T-helper 1 cell treated with Interleukin-12 subunit alpha and Interleukin-12 subunit beta and Interleukin-4 antibody, amounts not matched to agents 30 μg/mL and 1 μg/mL, for 36 hours (primary cell): ENCODE results near the gene DLG2.

Experiments used
- H3K27ac Mint-ChIP-seq: one replicate; pipeline ENCODE4 v1.8.0; 2021; ENCODE audit warnings: mild to moderate bottlenecking, mixed read lengths
- H3K27me3 Mint-ChIP-seq: one replicate; pipeline ENCODE4 v1.8.0; 2021; ENCODE audit warnings: low read depth, mixed read lengths
- H3K36me3 Mint-ChIP-seq: one replicate; pipeline ENCODE4 v1.8.0; 2021; ENCODE audit warnings: low read depth, mixed read lengths
- H3K4me1 Mint-ChIP-seq: one replicate; pipeline ENCODE4 v1.8.0; 2021; ENCODE audit warnings: low read depth, mixed read lengths
- H3K4me3 Mint-ChIP-seq: one replicate; pipeline ENCODE4 v1.8.0; 2021; ENCODE audit warnings: mild to moderate bottlenecking, moderate library complexity, mixed read lengths
- H3K9me3 Mint-ChIP-seq: one replicate; pipeline ENCODE4 v1.8.0; 2021; ENCODE audit warnings: mixed read lengths

DLG2 gene

DNA sequence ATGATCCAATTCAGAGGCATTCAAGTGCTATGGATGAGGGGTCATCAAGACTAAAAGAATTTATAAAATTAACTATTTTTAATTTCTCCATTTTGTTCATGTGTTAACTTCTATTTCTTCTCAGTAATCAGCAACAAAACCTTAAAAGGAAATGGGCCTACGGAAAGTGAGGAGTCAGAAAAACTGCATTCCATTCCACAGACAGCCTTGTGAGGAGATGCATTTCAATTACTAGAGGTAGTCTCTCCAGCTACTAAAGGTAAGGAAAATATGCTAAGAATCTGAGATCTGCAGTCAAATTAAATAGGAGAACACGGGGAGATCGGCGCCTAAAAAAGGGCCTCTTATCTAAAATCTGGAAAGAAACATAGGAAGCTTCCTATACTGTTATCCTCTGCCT is 661.7 kb downstream of the DLG2 start:
- Mint-ChIP-seq H3K27ac (no peak overlapping the region), H3K27me3 (no peaks in the 10 kb centered on the region), H3K36me3 (no peaks in the 10 kb centered on the region), H3K9me3 (peaks cover 14% of the 10 kb centered on the region), H3K4me1 (no peaks in the 10 kb centered on the region), H3K4me3 (no peak overlapping the region)

DNA sequence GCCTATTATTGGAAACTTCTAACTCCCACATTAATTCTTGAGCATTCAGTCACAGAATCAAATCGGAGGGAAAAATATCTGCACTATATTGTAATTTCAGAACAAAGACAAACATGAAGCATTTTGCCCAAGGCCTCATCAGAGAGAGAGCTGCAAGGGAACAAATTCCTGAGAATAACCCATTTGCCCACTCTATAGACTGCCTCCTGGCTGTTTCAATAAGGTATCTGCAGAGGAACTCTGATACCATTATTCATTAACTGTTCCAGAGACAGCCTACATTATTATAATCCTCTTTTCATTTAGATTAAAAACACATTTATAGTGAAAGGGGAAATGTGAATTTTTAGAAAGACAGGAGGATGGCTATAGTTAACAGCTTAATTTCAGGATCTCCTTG is 663.9 kb downstream of the DLG2 start:
- Mint-ChIP-seq H3K9me3 (peaks cover 8% of the 10 kb centered on the region), H3K36me3 (no peaks in the 10 kb centered on the region), H3K27me3 (no peaks in the 10 kb centered on the region), H3K4me1 (no peaks in the 10 kb centered on the region), H3K4me3 (no peak overlapping the region), H3K27ac (no peak overlapping the region)

DNA sequence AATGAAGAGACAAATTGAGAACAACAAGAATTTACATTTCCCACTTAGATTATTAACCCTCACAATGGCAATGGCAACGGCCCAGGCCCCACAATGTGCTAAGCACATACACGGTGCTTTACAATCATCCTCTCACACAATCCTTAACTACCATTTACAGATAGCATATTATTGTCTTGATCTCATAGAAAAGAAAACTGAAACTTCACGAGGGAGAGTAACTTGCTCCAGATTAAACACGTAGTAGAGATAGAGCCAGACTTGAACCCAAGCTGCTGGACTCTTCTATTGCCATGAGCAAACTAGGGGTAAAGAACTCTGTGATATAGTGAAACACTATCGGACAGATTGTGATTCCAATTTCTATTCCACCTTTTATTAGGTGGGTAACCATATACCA is 665.1 kb downstream of the DLG2 start:
- Mint-ChIP-seq H3K4me3 (no peak overlapping the region), H3K27me3 (no peaks in the 10 kb centered on the region), H3K27ac (no peak overlapping the region), H3K4me1 (no peaks in the 10 kb centered on the region), H3K9me3 (peaks cover 8% of the 10 kb centered on the region), H3K36me3 (no peaks in the 10 kb centered on the region)

DNA sequence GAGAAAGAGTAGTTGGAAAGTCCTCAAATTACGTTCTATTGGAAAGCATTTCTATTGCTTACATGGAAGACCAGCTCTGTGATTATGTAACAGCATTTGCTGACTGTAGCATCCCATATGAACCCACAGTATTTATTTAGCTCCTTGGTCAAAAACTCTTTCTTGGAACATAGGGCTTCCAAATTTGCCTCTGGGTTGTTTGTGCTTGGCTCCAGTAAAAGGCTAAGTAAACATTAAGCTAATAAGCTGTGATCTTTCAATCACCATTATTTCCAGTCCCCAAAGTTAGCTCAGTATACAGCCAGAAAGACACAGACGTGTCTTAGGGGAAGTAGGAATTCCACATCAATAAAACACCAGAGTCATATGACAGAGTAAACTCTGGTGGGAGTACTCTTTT is 668.8 kb downstream of the DLG2 start:
- Mint-ChIP-seq H3K27ac (no peak overlapping the region), H3K36me3 (no peaks in the 10 kb centered on the region), H3K27me3 (no peaks in the 10 kb centered on the region), H3K4me1 (no peaks in the 10 kb centered on the region), H3K9me3 (peaks cover 3% of the 10 kb centered on the region), H3K4me3 (no peak overlapping the region)

DNA sequence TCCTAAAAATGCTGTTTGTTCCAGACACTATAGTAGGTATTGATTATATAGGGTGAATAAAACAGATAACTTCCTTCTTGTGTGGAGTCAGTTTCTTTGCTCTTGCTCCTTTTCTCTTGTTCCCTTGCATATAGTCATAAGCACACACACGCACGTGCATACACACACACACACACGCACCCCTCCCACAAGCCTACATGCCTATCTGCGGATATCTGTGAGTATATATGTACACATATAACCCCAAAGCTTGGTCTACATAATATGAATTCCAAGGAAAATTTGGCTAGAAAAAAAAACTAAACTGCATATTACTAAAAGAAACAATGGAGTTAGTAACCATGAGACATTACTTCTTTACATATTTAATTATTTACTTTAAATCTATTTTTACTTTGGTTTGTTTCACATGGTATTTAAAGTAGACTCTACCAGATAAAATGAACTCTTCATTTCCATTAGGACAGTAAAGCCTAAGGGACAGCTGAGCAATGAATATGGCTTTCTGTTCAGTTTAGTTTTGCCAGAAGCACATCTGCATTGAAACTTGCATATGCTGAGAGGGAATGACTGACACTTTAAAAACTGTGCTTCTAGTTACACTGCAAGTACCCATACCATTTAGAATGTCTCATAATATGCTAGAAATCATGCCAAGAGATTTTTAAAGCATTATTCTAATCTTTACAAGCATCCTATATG is 676.4 kb downstream of the DLG2 start:
- Mint-ChIP-seq H3K4me1 (no peaks in the 10 kb centered on the region), H3K27me3 (no peaks in the 10 kb centered on the region), H3K4me3 (no peak overlapping the region), H3K36me3 (no peaks in the 10 kb centered on the region), H3K9me3 (peaks cover 20% of the 10 kb centered on the region), H3K27ac (no peak overlapping the region)

- Mint-ChIP-seq H3K36me3 (no peaks in the 10 kb centered on the region), H3K27me3 (no peaks in the 10 kb centered on the region), H3K4me3 (no peak overlapping the region), H3K27ac (no peak overlapping the region), H3K4me1 (no peaks in the 10 kb centered on the region), H3K9me3 (peaks cover 32% of the 10 kb centered on the region)
These were observed 679.1 kb downstream of the DLG2 start for GRCh38 chr11:84947970-84948580.

GRCh38 chr11:84947070-84947469 is 680.1 kb downstream of the DLG2 start:
- Mint-ChIP-seq H3K27me3 (no peaks in the 10 kb centered on the region), H3K4me3 (no peak overlapping the region), H3K27ac (no peak overlapping the region), H3K36me3 (no peaks in the 10 kb centered on the region), H3K9me3 (peaks cover 35% of the 10 kb centered on the region), H3K4me1 (no peaks in the 10 kb centered on the region)

GRCh38 chr11:84930863-84931262 is 696.3 kb downstream of the DLG2 start:
- H3K9me3 Mint-ChIP-seq, result peaks cover 3% of the 10 kb centered on the region
- H3K27me3 Mint-ChIP-seq, result no peaks in the 10 kb centered on the region
- no peak overlapping the region for H3K27ac Mint-ChIP-seq
- no peak overlapping the region for H3K4me3 Mint-ChIP-seq
- H3K4me1 Mint-ChIP-seq, result no peaks in the 10 kb centered on the region
- no peaks in the 10 kb centered on the region for H3K36me3 Mint-ChIP-seq

GRCh38 chr11:84929738-84930137 is 697.4 kb downstream of the DLG2 start:
- no peaks in the 10 kb centered on the region for H3K4me1 Mint-ChIP-seq
- no peaks in the 10 kb centered on the region for H3K36me3 Mint-ChIP-seq
- H3K4me3 Mint-ChIP-seq, result no peak overlapping the region
- H3K9me3 Mint-ChIP-seq, result no peaks in the 10 kb centered on the region
- H3K27me3 Mint-ChIP-seq, result no peaks in the 10 kb centered on the region
- H3K27ac Mint-ChIP-seq, result no peak overlapping the region

- no peak overlapping the region for H3K4me3 Mint-ChIP-seq
- H3K27me3 Mint-ChIP-seq, result no peaks in the 10 kb centered on the region
- H3K4me1 Mint-ChIP-seq, result no peaks in the 10 kb centered on the region
- H3K9me3 Mint-ChIP-seq, result no peaks in the 10 kb centered on the region
- no peak overlapping the region for H3K27ac Mint-ChIP-seq
- no peaks in the 10 kb centered on the region for H3K36me3 Mint-ChIP-seq
These were observed 702.9 kb downstream of the DLG2 start for GRCh38 chr11:84924154-84924692.

- Mint-ChIP-seq H3K36me3 (no peaks in the 10 kb centered on the region), H3K4me1 (no peaks in the 10 kb centered on the region), H3K27me3 (no peaks in the 10 kb centered on the region), H3K9me3 (peaks cover 4% of the 10 kb centered on the region), H3K4me3 (no peak overlapping the region), H3K27ac (no peak overlapping the region)
These were observed 703.7 kb downstream of the DLG2 start for GRCh38 chr11:84923489-84923888.

DNA sequence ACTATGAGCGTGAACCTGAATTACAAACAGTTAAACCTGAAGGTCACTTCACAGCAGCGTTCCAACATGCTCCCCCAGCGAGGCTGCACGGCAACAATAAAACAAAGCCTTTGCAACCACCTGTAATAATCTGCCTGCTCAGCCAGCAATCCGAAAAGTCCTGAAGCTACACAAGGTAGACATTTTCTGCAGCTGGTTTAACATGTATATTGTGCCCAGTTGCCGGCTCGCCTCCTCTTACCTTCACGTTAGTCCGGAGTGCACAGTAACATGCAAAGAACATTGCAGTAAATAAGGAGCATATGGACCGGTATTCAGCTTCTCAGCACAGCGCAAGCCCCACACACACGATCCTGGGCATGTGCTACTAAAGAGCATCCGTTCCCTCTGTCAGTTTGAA is 704.3 kb downstream of the DLG2 start:
- Mint-ChIP-seq H3K9me3 (peaks cover 8% of the 10 kb centered on the region), H3K4me1 (no peaks in the 10 kb centered on the region), H3K27me3 (no peaks in the 10 kb centered on the region), H3K27ac (no peak overlapping the region), H3K4me3 (no peak overlapping the region), H3K36me3 (no peaks in the 10 kb centered on the region)

DNA sequence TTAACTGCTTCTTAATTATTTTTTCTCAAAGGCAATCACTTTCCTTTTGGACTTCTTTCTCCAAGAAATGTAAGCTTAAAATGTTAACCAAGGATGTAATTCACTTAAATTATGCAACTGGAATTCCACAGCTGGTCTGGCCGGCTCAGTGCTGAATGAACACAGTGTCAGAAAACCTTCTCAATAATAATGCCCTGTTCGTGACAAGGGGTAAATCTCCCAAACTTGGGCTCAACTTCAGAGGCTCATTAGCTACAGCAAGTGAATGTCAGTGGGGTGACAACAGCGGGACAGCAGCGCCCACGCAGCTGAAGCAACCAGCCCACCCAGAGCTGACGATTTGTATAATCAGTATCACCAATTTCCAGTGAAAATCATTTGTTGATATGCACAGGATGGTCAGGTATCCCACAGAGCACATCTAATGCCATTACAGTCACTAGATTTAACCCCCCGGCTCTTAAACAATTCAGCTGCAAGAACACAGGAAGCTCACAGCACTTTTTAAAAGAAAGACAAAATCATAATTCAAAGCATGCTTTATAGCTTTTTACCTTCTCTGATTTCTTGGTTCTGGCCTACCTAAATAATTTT is 704.8 kb downstream of the DLG2 start:
- no peak overlapping the region for H3K27ac Mint-ChIP-seq
- no peak overlapping the region for H3K4me3 Mint-ChIP-seq
- H3K27me3 Mint-ChIP-seq, result no peaks in the 10 kb centered on the region
- H3K4me1 Mint-ChIP-seq, result no peaks in the 10 kb centered on the region
- H3K36me3 Mint-ChIP-seq, result no peaks in the 10 kb centered on the region
- peaks cover 8% of the 10 kb centered on the region for H3K9me3 Mint-ChIP-seq

GRCh38 chr11:84914511-84914910 is 712.6 kb downstream of the DLG2 start:
- peaks cover 15% of the 10 kb centered on the region for H3K9me3 Mint-ChIP-seq
- no peaks in the 10 kb centered on the region for H3K4me1 Mint-ChIP-seq
- no peak overlapping the region for H3K4me3 Mint-ChIP-seq
- H3K36me3 Mint-ChIP-seq, result no peaks in the 10 kb centered on the region
- no peaks in the 10 kb centered on the region for H3K27me3 Mint-ChIP-seq
- no peak overlapping the region for H3K27ac Mint-ChIP-seq

GRCh38 chr11:84909740-84910139 is 717.4 kb downstream of the DLG2 start:
- no peaks in the 10 kb centered on the region for H3K27me3 Mint-ChIP-seq
- H3K4me1 Mint-ChIP-seq, result no peaks in the 10 kb centered on the region
- no peaks in the 10 kb centered on the region for H3K36me3 Mint-ChIP-seq
- H3K27ac Mint-ChIP-seq, result no peak overlapping the region
- H3K9me3 Mint-ChIP-seq, result peaks cover 6% of the 10 kb centered on the region
- H3K4me3 Mint-ChIP-seq, result no peak overlapping the region
